Measurements from ENCODE around the gene ZNF91.

GRCh38 chr19:23321953-23322549, 73.2 kb downstream of the ZNF91 start:
- TF ChIP-seq, protein P1, sequence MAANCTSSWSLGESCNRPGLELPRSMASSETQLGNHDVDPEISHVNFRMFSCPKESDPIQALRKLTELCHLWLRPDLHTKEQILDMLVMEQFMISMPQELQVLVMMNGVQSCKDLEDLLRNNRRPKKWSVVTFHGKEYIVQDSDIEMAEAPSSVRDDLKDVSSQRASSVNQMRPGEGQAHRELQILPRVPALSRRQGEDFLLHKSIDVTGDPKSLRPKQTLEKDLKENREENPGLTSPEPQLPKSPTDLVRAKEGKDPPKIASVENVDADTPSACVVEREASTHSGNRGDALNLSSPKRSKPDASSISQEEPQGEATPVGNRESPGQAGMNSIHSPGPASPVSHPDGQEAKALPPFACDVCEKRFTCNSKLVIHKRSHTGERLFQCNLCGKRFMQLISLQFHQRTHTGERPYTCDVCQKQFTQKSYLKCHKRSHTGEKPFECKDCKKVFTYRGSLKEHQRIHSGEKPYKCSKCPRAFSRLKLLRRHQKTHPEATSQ (tag by site-specific recombination; IDR thresholded peaks at IDR 0.05): no peak
- TF ChIP-seq, protein P2, sequence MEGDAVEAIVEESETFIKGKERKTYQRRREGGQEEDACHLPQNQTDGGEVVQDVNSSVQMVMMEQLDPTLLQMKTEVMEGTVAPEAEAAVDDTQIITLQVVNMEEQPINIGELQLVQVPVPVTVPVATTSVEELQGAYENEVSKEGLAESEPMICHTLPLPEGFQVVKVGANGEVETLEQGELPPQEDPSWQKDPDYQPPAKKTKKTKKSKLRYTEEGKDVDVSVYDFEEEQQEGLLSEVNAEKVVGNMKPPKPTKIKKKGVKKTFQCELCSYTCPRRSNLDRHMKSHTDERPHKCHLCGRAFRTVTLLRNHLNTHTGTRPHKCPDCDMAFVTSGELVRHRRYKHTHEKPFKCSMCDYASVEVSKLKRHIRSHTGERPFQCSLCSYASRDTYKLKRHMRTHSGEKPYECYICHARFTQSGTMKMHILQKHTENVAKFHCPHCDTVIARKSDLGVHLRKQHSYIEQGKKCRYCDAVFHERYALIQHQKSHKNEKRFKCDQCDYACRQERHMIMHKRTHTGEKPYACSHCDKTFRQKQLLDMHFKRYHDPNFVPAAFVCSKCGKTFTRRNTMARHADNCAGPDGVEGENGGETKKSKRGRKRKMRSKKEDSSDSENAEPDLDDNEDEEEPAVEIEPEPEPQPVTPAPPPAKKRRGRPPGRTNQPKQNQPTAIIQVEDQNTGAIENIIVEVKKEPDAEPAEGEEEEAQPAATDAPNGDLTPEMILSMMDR (tag by site-specific recombination; IDR thresholded peaks at IDR 0.05): no peak
- no peak for TF ChIP-seq ZNF324 (tag by site-specific recombination; IDR thresholded peaks at IDR 0.05)
- TF ChIP-seq ZNF530 (tag by site-specific recombination; IDR thresholded peaks at IDR 0.05; ENCODE audit: low read depth): no peak
- TF ChIP-seq, protein P3, sequence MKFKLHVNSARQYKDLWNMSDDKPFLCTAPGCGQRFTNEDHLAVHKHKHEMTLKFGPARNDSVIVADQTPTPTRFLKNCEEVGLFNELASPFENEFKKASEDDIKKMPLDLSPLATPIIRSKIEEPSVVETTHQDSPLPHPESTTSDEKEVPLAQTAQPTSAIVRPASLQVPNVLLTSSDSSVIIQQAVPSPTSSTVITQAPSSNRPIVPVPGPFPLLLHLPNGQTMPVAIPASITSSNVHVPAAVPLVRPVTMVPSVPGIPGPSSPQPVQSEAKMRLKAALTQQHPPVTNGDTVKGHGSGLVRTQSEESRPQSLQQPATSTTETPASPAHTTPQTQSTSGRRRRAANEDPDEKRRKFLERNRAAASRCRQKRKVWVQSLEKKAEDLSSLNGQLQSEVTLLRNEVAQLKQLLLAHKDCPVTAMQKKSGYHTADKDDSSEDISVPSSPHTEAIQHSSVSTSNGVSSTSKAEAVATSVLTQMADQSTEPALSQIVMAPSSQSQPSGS (tag by site-specific recombination; IDR thresholded peaks at IDR 0.05; ENCODE audit: low read depth): no peak
- TF ChIP-seq SP7 (tag by site-specific recombination; IDR thresholded peaks at IDR 0.05): no peak
- no peak for TF ChIP-seq ZNF24 (tag by site-specific recombination; IDR thresholded peaks at IDR 0.05)
- TF ChIP-seq, protein P4, sequence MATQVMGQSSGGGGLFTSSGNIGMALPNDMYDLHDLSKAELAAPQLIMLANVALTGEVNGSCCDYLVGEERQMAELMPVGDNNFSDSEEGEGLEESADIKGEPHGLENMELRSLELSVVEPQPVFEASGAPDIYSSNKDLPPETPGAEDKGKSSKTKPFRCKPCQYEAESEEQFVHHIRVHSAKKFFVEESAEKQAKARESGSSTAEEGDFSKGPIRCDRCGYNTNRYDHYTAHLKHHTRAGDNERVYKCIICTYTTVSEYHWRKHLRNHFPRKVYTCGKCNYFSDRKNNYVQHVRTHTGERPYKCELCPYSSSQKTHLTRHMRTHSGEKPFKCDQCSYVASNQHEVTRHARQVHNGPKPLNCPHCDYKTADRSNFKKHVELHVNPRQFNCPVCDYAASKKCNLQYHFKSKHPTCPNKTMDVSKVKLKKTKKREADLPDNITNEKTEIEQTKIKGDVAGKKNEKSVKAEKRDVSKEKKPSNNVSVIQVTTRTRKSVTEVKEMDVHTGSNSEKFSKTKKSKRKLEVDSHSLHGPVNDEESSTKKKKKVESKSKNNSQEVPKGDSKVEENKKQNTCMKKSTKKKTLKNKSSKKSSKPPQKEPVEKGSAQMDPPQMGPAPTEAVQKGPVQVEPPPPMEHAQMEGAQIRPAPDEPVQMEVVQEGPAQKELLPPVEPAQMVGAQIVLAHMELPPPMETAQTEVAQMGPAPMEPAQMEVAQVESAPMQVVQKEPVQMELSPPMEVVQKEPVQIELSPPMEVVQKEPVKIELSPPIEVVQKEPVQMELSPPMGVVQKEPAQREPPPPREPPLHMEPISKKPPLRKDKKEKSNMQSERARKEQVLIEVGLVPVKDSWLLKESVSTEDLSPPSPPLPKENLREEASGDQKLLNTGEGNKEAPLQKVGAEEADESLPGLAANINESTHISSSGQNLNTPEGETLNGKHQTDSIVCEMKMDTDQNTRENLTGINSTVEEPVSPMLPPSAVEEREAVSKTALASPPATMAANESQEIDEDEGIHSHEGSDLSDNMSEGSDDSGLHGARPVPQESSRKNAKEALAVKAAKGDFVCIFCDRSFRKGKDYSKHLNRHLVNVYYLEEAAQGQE (tag by site-specific recombination; IDR thresholded peaks at IDR 0.05): no peak
- TF ChIP-seq, protein P5, sequence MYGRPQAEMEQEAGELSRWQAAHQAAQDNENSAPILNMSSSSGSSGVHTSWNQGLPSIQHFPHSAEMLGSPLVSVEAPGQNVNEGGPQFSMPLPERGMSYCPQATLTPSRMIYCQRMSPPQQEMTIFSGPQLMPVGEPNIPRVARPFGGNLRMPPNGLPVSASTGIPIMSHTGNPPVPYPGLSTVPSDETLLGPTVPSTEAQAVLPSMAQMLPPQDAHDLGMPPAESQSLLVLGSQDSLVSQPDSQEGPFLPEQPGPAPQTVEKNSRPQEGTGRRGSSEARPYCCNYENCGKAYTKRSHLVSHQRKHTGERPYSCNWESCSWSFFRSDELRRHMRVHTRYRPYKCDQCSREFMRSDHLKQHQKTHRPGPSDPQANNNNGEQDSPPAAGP (tag by site-specific recombination; IDR thresholded peaks at IDR 0.05): no peak
- TF ChIP-seq ZNF362 (tag by site-specific recombination; IDR thresholded peaks at IDR 0.05): no peak
- no peak for TF ChIP-seq ZNF138 (tag by site-specific recombination; IDR thresholded peaks at IDR 0.05; ENCODE audit: borderline replicate concordance)
- no peak for TF ChIP-seq ZBTB21 (tag by site-specific recombination; IDR thresholded peaks at IDR 0.05)
- no peak for TF ChIP-seq ZNF521 (tag by site-specific recombination; IDR thresholded peaks at IDR 0.05)

Measured in HEK293 (cell line).